MM.1S (cell line): ENCODE data around the gene AKR1C4.
"Not testable (repeated sequence)": the region's sequence is repeated elsewhere in the genome, so short reads cannot be mapped to it uniquely, and the experiment has no call there.

Experiments
- DNase-seq: peaks from one replicate; pipeline ENCODE4 v3.0.0-alpha.2; 2015
- H2AFZ ChIP-seq: fragments of 300-600 bp; sonication (generic); 2 replicates; pipeline ENCODE4 v1.6.0; 2016; ENCODE audit warnings: antibody characterized with exemption, low read length
- H3F3A ChIP-seq: fragments of 300-600 bp; sonication (generic); 2 replicates; pipeline ENCODE4 v1.6.1; 2016; ENCODE audit warnings: mild to moderate bottlenecking, antibody characterized with exemption, low read length, moderate library complexity, mixed read lengths; ENCODE audit not compliant: insufficient read depth
- H3K27ac ChIP-seq: fragments of 300-600 bp; sonication (generic); 2 replicates; pipeline ENCODE4 v1.5.1; 2016; ENCODE audit warnings: mild to moderate bottlenecking, low read length
- H3K27me3 ChIP-seq: fragments of 300-600 bp; sonication (generic); replicated peaks from 2 replicates; pipeline ENCODE4 v1.6.0; 2016; ENCODE audit warnings: low read length; ENCODE audit not compliant: insufficient read depth
- H3K36me3 ChIP-seq: fragments of 300-600 bp; sonication (generic); replicated peaks from 2 replicates; pipeline ENCODE4 v1.6.1; 2016; ENCODE audit warnings: mild to moderate bottlenecking, low read length, mixed read lengths; ENCODE audit not compliant: insufficient read depth
- H3K4me1 ChIP-seq: fragments of 300-600 bp; sonication (generic); 2 replicates; pipeline ENCODE4 v1.6.1; 2016; ENCODE audit warnings: low read length, mixed read lengths
- H3K4me2 ChIP-seq: fragments of 300-600 bp; sonication (generic); 2 replicates; pipeline ENCODE4 v1.6.0; 2016; ENCODE audit warnings: low read depth, low read length
- H3K4me3 ChIP-seq: fragments of 300-600 bp; sonication (generic); 2 replicates; pipeline ENCODE4 v1.5.1; 2016; ENCODE audit warnings: low read length, mixed read lengths
- H3K79me2 ChIP-seq: fragments of 300-600 bp; sonication (generic); 2 replicates; pipeline ENCODE4 v1.6.1; 2016; ENCODE audit warnings: mixed run types, low read length, mixed read lengths
- H3K9ac ChIP-seq: fragments of 300-600 bp; sonication (generic); 2 replicates; pipeline ENCODE4 v1.6.1; 2016; ENCODE audit warnings: low read length, mixed read lengths
- H3K9me2 ChIP-seq: fragments of 300-600 bp; sonication (generic); replicated peaks from 2 replicates; pipeline ENCODE4 v1.6.1; 2016; ENCODE audit warnings: mild to moderate bottlenecking, low read length, mixed read lengths; ENCODE audit not compliant: insufficient read depth
- H3K9me3 ChIP-seq: fragments of 300-600 bp; sonication (generic); replicated peaks from 2 replicates; pipeline ENCODE4 v1.6.1; 2016; ENCODE audit warnings: mild to moderate bottlenecking, low read length, mixed read lengths; ENCODE audit not compliant: insufficient read depth
- H4K20me1 ChIP-seq: fragments of 300-600 bp; sonication (generic); 2 replicates; pipeline ENCODE4 v1.6.1; 2016; ENCODE audit warnings: mild to moderate bottlenecking, low read length, moderate library complexity, mixed read lengths; ENCODE audit not compliant: insufficient read depth
- CTCF ChIP-seq: fragments of 300-600 bp; sonication (generic); IDR thresholded peaks from 2 replicates; pipeline ENCODE4 v1.5.1; 2016; ENCODE audit warnings: antibody characterized with exemption, low read length, mixed read lengths
- EZH2 ChIP-seq: fragments of 300-600 bp; sonication (generic); optimal IDR thresholded peaks from 2 replicates; pipeline ENCODE3; 2017; ENCODE audit warnings: low read depth, mild to moderate bottlenecking, antibody characterized with exemption, low read length, mixed read lengths
- EZH2phosphoT487 ChIP-seq: fragments of 300-600 bp; sonication (generic); IDR thresholded peaks from 2 replicates; pipeline ENCODE4 v1.6.1; 2018; ENCODE audit warnings: antibody characterized with exemption, low read length

The AKR1C4 gene

GRCh38 chr10:5254488-5254887 is 57.9 kb downstream of the AKR1C4 start:
- H3F3A ChIP-seq, result no peaks in the 10 kb centered on the region
- no peak overlapping the region for H3K9ac ChIP-seq
- H3K27me3 ChIP-seq, result no peaks in the 10 kb centered on the region
- H2AFZ ChIP-seq, result no peak overlapping the region
- H3K9me2 ChIP-seq, result no peaks in the 10 kb centered on the region
- H3K27ac ChIP-seq, result no peak overlapping the region
- no peak overlapping the region for H3K4me3 ChIP-seq
- no peak overlapping the region for H3K4me2 ChIP-seq
- no peaks in the 10 kb centered on the region for H3K36me3 ChIP-seq
- TF ChIP-seq EZH2, result no peak
- no peak for TF ChIP-seq EZH2phosphoT487
- TF ChIP-seq CTCF, result no peak
- no peaks in the 10 kb centered on the region for H4K20me1 ChIP-seq
- H3K4me1 ChIP-seq, result no peaks in the 10 kb centered on the region
- H3K79me2 ChIP-seq, result no peaks in the 10 kb centered on the region
- no peak for DNase-seq
- no peaks in the 10 kb centered on the region for H3K9me3 ChIP-seq

DNA sequence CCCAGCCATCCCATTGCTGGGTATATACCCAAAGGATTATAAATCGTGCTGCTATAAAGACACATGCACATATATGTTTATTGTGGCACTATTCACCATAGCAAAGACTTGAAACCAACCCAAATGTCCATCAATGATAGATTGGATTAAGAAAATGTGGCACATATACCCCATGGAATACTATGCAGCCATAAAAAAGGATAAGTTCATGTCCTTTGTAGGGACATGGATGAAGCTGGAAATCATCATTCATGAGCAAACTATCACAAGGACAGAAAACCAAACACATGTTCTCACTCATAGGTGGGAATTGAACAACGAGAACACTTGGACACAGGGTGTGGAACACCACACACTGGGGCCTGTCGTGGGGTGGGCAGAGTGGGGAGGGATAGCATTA is 61.1 kb downstream of the AKR1C4 start:
- H3K9me3 ChIP-seq, H3K27me3 ChIP-seq, H3K9ac ChIP-seq, H3K4me1 ChIP-seq, DNase-seq, H2AFZ ChIP-seq, H3K27ac ChIP-seq, H3K36me3 ChIP-seq, H3K4me3 ChIP-seq, H3K4me2 ChIP-seq, H3F3A ChIP-seq, H3K9me2 ChIP-seq, H4K20me1 ChIP-seq, H3K79me2 ChIP-seq: not testable (repeated sequence)

DNA sequence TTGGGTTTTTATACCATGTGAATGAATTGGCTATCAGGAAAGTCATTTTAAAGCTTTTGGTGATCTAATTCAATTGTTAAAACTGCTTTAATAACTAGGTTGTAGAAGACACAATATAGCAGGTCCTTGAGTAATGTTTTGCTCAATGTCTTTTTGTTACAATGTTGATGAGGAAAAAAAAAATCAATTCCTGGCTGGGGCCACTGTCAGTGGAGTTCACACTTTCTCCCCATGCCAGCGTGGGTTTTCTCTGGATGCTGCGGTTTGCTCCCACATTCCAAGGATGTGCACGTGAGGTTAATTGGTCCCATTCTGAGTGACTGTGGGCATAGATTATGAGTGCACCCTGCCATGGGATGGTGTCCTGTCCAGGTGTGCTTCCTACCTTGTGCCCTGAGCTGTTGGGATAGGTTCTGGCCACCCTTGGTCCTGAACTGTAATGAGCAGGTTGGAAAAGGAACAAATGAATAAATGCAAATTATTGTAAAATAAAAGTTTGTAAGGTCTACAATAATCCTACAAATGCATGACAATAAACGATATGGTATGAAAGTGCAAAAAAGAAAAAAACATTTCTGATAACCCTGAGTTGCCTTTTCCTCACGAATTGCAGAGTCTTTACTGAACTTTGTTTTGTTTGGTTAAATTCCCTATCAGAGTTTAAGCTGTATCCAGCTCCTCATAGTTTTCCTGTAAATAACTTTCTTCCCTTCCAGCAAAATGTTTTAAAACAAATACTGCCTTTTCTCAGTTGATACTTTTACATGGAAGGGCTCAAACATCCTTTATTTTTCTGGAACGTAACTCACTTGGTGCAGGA is 62.7 kb downstream of the AKR1C4 start:
- Histone ChIP-seq H3K9me2 (no peaks in the 10 kb centered on the region), H3K4me2 (no peak overlapping the region), H3K4me3 (no peak overlapping the region), H3K9me3 (no peaks in the 10 kb centered on the region), H3K27me3 (no peaks in the 10 kb centered on the region), H3F3A (no peaks in the 10 kb centered on the region), H2AFZ (no peak overlapping the region), H3K9ac (no peak overlapping the region), H3K36me3 (no peaks in the 10 kb centered on the region), H4K20me1 (no peaks in the 10 kb centered on the region), H3K79me2 (no peaks in the 10 kb centered on the region), H3K4me1 (no peaks in the 10 kb centered on the region), H3K27ac (no peak overlapping the region)
- no peak for TF ChIP-seq EZH2
- TF ChIP-seq CTCF, result no peak
- TF ChIP-seq EZH2phosphoT487, result no peak
- no peak for DNase-seq

GRCh38 chr10:5259952-5260578 is 63.4 kb downstream of the AKR1C4 start:
- H3K9me3 ChIP-seq, result no peaks in the 10 kb centered on the region
- no peaks in the 10 kb centered on the region for H3F3A ChIP-seq
- H3K79me2 ChIP-seq, result no peaks in the 10 kb centered on the region
- no peaks in the 10 kb centered on the region for H4K20me1 ChIP-seq
- H3K4me3 ChIP-seq, result no peak overlapping the region
- no peaks in the 10 kb centered on the region for H3K4me1 ChIP-seq
- H3K4me2 ChIP-seq, result no peak overlapping the region
- no peaks in the 10 kb centered on the region for H3K9me2 ChIP-seq
- no peaks in the 10 kb centered on the region for H3K36me3 ChIP-seq
- no peak overlapping the region for H3K27ac ChIP-seq
- TF ChIP-seq CTCF (no peak), EZH2phosphoT487 (no peak), EZH2 (no peak)
- H3K27me3 ChIP-seq, result no peaks in the 10 kb centered on the region
- no peak overlapping the region for H2AFZ ChIP-seq
- no peak for DNase-seq
- no peak overlapping the region for H3K9ac ChIP-seq
